HG02642 (cell line): ENCODE data around the gene TBC1D25.
"Not testable (repeated sequence)": the region's sequence is repeated elsewhere in the genome, so short reads cannot be mapped to it uniquely, and the experiment has no call there.

Experiments used
- ATAC-seq: cut with Tn5 transposase; IDR thresholded peaks from one replicate; pipeline ENCODE4 v1.9.1; 2021; ENCODE audit warnings: mild to moderate bottlenecking; ENCODE audit not compliant: unreplicated experiment, poor library complexity

The TBC1D25 gene

DNA sequence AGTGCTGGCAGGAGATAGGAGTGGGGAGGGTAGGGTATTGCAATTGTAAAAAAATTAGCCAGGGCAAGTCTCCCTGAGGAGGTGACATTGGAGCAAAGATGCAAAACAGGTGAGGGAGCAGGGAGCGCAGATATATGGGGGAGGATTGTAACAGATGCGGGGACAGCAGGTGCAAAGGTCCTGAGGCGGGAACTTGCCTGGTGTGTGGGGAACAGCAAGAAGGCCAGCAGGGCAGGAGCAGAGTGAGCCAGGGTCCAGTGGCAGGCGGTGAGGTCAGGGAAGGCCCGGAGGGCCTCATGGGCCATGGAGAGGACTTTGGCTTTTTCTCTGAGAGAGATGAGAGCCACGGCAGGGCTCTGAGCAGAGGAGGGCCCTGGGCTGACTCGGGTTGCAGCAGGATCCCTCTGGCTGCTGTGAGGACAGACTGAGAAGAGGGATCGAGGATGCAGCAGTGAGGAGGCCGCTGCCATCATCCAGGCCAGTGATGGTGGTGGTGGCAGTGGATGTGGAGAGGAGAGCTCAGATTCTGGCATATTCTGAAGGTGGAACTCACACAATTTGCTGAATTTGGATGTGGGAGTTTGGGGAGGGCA, 24.6 kb upstream of the TBC1D25 start:
- ATAC-seq, result no peak

GRCh38 chrX:48515842-48516241, 23.7 kb upstream of the TBC1D25 start:
- ATAC-seq, result no peak

- no peak for ATAC-seq
Observed at GRCh38 chrX:48516285-48516684, 23.2 kb upstream of the TBC1D25 start.

DNA sequence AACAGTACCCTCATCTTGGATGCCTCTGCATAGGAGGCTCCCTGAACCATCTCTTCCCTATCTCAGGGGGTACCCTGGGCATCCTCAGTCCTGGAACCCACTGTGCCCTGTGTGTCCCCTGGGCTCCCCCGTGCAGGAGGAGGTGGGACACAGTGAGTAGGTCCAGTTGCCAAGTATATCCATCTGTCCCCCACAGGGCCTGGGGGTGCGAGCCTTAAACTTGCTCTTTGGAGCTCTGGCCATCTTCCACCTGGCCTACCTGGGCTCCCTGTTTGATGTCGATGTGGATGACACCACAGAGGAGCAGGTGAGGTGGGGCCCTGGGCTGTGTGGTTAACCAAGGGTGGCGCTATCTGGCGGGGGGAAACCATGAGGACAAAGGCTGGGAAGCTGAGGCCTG, 22.5 kb upstream of the TBC1D25 start:
- no peak for ATAC-seq

DNA sequence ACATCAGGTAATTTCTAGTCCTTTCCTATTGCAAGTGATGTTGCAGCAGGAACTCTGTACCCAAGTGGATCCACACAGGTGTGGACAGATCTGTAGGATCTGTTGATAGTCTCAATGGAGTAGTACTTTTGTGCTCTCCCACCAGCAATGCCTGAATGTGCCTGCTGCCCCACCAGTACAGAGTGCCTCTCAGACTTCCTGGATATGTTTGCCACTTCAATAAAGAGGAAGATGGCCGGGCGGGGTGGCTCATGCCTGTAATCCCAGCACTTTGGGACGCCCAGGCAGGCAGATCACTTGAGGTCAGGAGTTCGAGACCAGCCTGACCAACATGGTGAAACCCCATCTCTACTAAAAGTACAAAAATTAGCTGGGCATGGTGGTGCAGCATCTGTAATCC, 20.0 kb upstream of the TBC1D25 start:
- ATAC-seq, result not testable (repeated sequence)

- ATAC-seq, result no peak
Observed at GRCh38 chrX:48520455-48520854, 19.1 kb upstream of the TBC1D25 start.

GRCh38 chrX:48520976-48521352, 18.6 kb upstream of the TBC1D25 start:
- no peak for ATAC-seq

DNA sequence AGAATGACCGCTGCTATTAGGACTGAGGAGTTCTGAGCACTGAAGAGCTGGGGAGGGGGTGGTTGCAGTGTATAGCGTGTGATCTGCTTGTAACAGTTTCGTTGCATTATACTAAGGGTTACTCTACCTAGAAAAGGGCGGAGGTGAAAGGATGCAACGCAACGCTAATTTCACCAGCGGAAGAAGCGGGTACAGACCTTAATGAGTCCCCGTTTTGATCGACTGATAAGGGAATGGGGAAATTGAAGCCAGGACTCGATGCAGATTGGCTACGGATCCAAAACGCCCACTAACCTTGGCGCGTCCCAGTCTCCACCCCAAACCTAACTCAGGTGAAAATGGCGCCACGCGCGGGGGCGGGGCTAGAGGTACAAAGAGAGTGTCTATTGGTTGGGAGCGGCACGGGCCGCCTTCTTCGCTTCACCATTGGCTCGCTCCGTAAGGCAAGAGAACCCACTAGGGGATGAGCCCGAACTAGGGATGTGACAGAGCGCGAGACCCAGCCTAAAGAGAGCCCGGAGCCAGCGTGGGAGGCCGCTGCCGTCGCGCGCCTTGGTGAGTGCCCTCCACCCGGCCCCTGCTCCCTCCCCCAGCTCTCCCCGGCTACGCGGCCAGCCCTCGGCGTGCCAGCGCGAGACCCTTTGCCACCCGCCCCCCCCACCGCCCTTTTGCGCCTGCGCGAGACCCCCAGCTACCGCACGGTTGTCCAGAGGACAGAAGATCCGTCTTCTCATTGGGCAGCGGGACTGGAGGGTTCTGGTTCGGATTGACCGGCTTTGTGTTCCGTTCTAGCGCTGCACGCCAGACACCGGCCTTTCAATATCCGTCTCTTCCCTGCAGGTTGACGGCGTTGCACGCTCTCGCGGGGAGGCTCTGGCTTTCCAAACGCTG, 17.9 kb upstream of the TBC1D25 start, which contains the start of gene EBP:
Gene EBP, plus strand, starts transcription at position 456 of the 891 bp plus-strand sequence. CDS start 1,964 bp downstream, outside the sequence.
- peak; percentile 98 for ATAC-seq

GRCh38 chrX:48522291-48522690, 17.2 kb upstream of the TBC1D25 start:
- ATAC-seq, result no peak

- no peak for ATAC-seq
Observed at GRCh38 chrX:48523682-48524081, 15.8 kb upstream of the TBC1D25 start.

- not testable (repeated sequence) for ATAC-seq
Observed at GRCh38 chrX:48525853-48526252, 13.7 kb upstream of the TBC1D25 start.

DNA sequence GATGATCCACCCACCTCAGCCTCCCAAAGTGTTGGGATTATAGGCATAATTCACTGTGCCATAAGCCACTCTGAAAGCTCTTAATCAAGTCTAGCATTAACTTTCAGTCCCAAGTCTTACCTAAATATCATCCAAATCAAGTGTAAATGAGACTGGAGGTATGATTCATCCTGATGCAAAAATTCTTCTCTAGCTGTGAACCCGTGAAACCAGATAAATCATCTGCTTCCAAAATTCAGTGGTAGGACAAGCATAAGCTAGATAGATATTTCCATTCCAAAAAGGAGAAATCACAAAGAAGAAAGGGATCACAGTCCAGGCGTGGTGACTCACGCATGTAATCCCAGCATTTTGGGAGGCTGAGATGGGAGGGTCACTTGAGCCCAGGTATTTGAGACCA, 8.8 kb upstream of the TBC1D25 start:
- ATAC-seq, result no peak

- ATAC-seq, result no peak
Observed at GRCh38 chrX:48531358-48531959, 8.1 kb upstream of the TBC1D25 start.

DNA sequence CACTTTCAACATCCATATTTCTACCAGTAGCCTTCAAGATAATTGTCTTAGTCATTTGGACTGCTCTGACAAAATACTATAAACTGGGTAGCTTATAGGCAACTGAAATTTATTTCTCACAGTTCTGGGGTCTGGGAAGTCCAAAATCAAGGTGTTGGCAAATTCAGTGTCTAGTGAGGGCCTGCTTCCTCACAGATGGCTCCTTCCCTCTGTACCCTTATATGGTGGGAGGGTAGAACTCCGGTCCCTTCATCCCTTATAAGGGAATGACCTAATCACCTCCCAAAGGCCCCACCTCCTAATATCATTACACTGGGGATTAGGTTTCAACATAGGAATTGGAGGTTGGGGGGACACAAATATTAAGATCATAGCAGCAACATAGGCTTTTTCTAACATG, 7.4 kb upstream of the TBC1D25 start:
- no peak for ATAC-seq

GRCh38 chrX:48533165-48533564, 6.3 kb upstream of the TBC1D25 start:
- ATAC-seq, result no peak

DNA sequence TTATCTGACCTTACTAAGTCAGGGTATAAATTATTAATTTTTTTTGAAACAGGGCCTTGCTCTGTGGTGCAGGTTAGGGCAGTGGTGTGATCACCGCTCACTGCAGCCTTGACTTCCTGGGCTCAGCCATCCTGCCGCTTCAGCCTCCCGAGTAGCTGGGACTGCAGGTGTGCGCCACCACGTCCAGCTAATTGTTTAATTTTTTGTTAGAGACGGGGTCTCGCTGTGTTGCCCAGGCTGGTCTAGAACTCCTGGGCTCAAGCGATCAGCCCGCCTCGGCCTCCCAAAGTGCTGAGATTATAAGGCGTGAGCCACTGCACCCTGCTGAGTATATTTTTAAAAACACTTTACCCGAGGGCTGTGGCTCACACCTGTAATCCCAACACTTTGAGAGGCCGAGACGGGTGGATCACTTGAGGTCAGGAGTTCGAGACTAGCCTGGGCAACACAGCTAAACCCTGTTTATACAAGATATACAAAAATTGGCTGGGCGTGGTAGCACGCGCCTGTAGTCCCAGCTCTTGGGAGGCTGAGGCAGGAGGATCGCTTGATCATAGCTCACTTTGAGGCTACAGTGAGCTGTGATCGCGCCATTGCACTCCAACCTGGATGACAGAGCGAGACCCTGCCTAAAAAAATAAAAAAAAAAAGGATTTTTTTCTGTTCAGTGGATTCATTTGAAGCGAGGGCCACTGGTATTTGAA, 721 bp upstream of the TBC1D25 start:
- ATAC-seq, result no peak

GRCh38 chrX:48540028-48540375, 488 bp downstream of the TBC1D25 start:
- ATAC-seq, result peak; percentile 36

- ATAC-seq, result no peak
Observed at GRCh38 chrX:48540480-48540879, 966 bp downstream of the TBC1D25 start.

- ATAC-seq, result no peak
Observed at GRCh38 chrX:48541140-48541814, 1.8 kb downstream of the TBC1D25 start.

GRCh38 chrX:48548871-48549270, 9.4 kb downstream of the TBC1D25 start:
- no peak for ATAC-seq
